GM23338 (cell line): ENCODE data around the gene KLHDC7B. TPM values are rescaled to one million over a fixed set of nuclear protein-coding genes. Genes with fewer than 3 reads are reported as not detected.

Source experiments
- ATAC-seq: fragments of 200-7000 bp; cut with Tn5 transposase; 3 replicates; pipeline ENCODE4 v1.9.1; 2020
- DNase-seq: peaks from one replicate; pipeline ENCODE4 v3.0.0-alpha.2; 2015; ENCODE audit warnings: low spot score
- H2AFZ ChIP-seq: fragments of 200-600 bp; sonication (generic); 2 replicates; pipeline ENCODE4 v1.8.0; 2016; ENCODE audit warnings: antibody characterized with exemption, mild to moderate bottlenecking, moderate library complexity
- H3F3A ChIP-seq: fragments of 200-600 bp; sonication (generic); replicated peaks from 2 replicates; pipeline ENCODE4 v1.8.0; 2017; ENCODE audit warnings: antibody characterized with exemption, mixed run types, low read depth
- H3K27ac ChIP-seq: fragments of 200-600 bp; sonication (generic); 2 replicates; pipeline ENCODE4 v1.6.1; 2016; ENCODE audit warnings: low read depth
- H3K27me3 ChIP-seq: fragments of 200-600 bp; sonication (generic); 2 replicates; pipeline ENCODE4 v1.8.0; 2016; ENCODE audit warnings: mild to moderate bottlenecking, mixed run types, moderate library complexity; ENCODE audit not compliant: insufficient read depth
- H3K36me3 ChIP-seq: fragments of 200-600 bp; sonication (generic); 2 replicates; pipeline ENCODE4 v1.8.0; 2016; ENCODE audit warnings: mild to moderate bottlenecking; ENCODE audit not compliant: insufficient read depth
- H3K4me1 ChIP-seq: fragments of 200-600 bp; sonication (generic); 2 replicates; pipeline ENCODE4 v1.8.0; 2016; ENCODE audit warnings: mild to moderate bottlenecking, moderate library complexity; ENCODE audit not compliant: insufficient read depth
- H3K4me2 ChIP-seq: fragments of 200-600 bp; sonication (generic); 2 replicates; pipeline ENCODE4 v1.7.1; 2017; ENCODE audit warnings: mixed run types
- H3K4me3 ChIP-seq: fragments of 200-600 bp; sonication (generic); 2 replicates; pipeline ENCODE4 v1.6.1; 2016; ENCODE audit warnings: mixed run types
- H3K79me2 ChIP-seq: fragments of 200-600 bp; sonication (generic); replicated peaks from 2 replicates; pipeline ENCODE4 v1.8.0; 2017; ENCODE audit warnings: mild to moderate bottlenecking; ENCODE audit not compliant: insufficient read depth
- H3K9me2 ChIP-seq: fragments of 200-600 bp; sonication (generic); 2 replicates; pipeline ENCODE4 v1.8.0; 2017; ENCODE audit not compliant: insufficient read depth
- H4K20me1 ChIP-seq: fragments of 200-600 bp; sonication (generic); replicated peaks from 2 replicates; pipeline ENCODE4 v1.8.0; 2017; ENCODE audit warnings: mild to moderate bottlenecking; ENCODE audit not compliant: insufficient read depth
- H3K27ac Mint-ChIP-seq: 2 replicates; pipeline ENCODE4 v1.8.0; 2020; ENCODE audit warnings: inconsistent platforms, mild to moderate bottlenecking, moderate library complexity, mixed read lengths
- H3K27me3 Mint-ChIP-seq: 3 replicates; pipeline ENCODE4 v1.8.0; 2022; ENCODE audit warnings: low read depth, mild to moderate bottlenecking, moderate library complexity, mixed read lengths, inconsistent platforms; ENCODE audit not compliant: insufficient read depth, poor library complexity
- H3K36me3 Mint-ChIP-seq: 3 replicates; pipeline ENCODE4 v1.8.0; 2021; ENCODE audit warnings: low read depth, mild to moderate bottlenecking, inconsistent platforms, moderate library complexity, mixed read lengths
- H3K4me1 Mint-ChIP-seq: 3 replicates; pipeline ENCODE4 v1.8.0; 2020; ENCODE audit warnings: mild to moderate bottlenecking, inconsistent platforms, mixed read lengths
- H3K4me3 Mint-ChIP-seq: 3 replicates; pipeline ENCODE4 v1.8.0; 2021; ENCODE audit warnings: moderate library complexity, mild to moderate bottlenecking, inconsistent platforms, mixed read lengths
- H3K9me3 Mint-ChIP-seq: 3 replicates; pipeline ENCODE4 v1.8.0; 2020; ENCODE audit warnings: moderate library complexity, mild to moderate bottlenecking, inconsistent platforms, mixed read lengths
- CTCF ChIP-seq, 2 experiments: fragments of 200-600 bp in 1 of 2; sonication (generic) in 1 of 2; conservative IDR thresholded peaks; 2 replicates each; pipeline versions ENCODE4 v1.5.1 to v1.6.1; 2016 to 2017; ENCODE audit warnings: antibody characterized with exemption in 2 of 2, low read depth in 2 of 2, mild to moderate bottlenecking in 2 of 2, moderate library complexity in 1 of 2
- ETS1 ChIP-seq: IDR thresholded peaks from 2 replicates; pipeline ENCODE4 v1.6.1; 2016; ENCODE audit warnings: antibody characterized with exemption
- EZH2phosphoT487 ChIP-seq: fragments of 200-600 bp; sonication (generic); IDR thresholded peaks from one replicate; pipeline ENCODE4 v1.8.1; 2018; ENCODE audit warnings: antibody characterized with exemption; ENCODE audit not compliant: unreplicated experiment
- JUNB ChIP-seq: IDR thresholded peaks from one replicate; pipeline ENCODE4 v1.6.1; 2016; ENCODE audit warnings: antibody characterized with exemption; ENCODE audit not compliant: unreplicated experiment
- POLR2AphosphoS5 ChIP-seq: IDR thresholded peaks from 2 replicates; pipeline ENCODE4 v1.6.1; 2016; ENCODE audit warnings: antibody characterized with exemption, low read depth
- STAT1 ChIP-seq: IDR thresholded peaks from one replicate; pipeline ENCODE4 v1.6.1; 2016; ENCODE audit warnings: antibody characterized with exemption; ENCODE audit not compliant: unreplicated experiment
- ZNF331 ChIP-seq: fragments of 250-450 bp; sonication (Bioruptor Pico); IDR thresholded peaks from 2 replicates; pipeline ENCODE4 v1.5.0; 2020; ENCODE audit warnings: low read depth, mild to moderate bottlenecking, moderate library complexity
- ZNF462 ChIP-seq: fragments of 250-450 bp; sonication (Bioruptor Pico); IDR thresholded peaks from 2 replicates; pipeline ENCODE4 v1.5.0; 2020; ENCODE audit warnings: mild to moderate bottlenecking, moderate library complexity
- polyA plus RNA-seq: library from polyadenylated mRNA; unstranded; fragments of >200 nt; fragmentation: Nextera tagmentation; extraction: Ambion mirVana; gene quantifications from 2 replicates; pipeline ENCODE4 v1.2.1, GENCODE V29; 2016
- total RNA-seq: library from RNA; depleted of rRNA; stranded (reverse); fragments of >200 nt; shearing (Covaris generic); gene quantifications from 2 replicates; pipeline ENCODE4 v1.2.3, GENCODE V29; 2014

The KLHDC7B gene
- total and polyA plus RNA-seq, 2 experiments from 2014 or later: not detected

DNA sequence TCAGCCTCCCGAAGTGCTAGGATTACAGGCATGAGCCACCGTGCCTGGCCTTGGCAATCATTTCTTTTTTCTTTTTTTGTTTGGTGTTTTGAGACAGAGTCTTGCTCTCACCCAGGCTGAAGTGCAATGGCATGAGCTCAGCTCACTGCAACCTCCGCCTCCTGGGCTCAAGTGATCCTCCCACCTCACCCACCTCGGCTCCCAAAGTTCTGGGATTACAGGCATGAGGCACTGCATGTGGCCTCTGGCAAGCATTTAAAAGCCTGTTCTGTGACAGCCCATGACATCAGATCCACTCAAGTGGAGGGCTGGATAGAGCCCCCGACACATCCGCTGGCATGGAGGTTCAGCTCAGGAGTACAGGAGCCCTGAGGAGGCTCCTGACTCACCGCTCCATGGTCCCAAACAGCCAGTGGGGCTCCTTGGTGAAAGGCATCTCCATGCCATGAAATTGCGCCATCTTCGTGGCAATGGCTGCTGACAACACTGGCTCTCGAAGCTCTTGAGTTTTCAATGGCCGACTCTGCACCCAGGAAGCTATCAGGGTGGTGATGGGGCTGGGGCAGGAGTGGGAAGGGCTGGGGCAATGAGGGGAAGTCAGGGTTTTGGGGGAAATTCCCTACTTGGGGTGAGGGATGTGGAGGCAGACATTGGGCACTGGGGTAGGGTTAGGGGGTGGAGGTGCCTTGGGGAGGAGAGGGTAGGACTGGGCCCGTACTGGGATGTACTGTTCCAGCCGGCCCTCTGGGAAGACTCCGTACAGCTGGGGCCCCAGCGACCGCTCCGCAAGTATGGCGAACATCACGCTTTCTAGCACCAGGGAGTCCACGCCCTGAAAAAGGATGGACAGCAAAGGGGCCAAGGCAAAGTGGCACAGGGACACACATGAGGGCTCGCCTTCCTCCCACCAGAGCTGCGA, 35.6 kb downstream of the KLHDC7B start:
- Mint-ChIP-seq H3K4me3 (peak overlapping the region; percentile 86), H3K4me1 (peaks cover 7% of the 10 kb centered on the region), H3K27me3 (peaks cover 9% of the 10 kb centered on the region), H3K9me3 (no peaks in the 10 kb centered on the region), H3K36me3 (peaks cover 2% of the 10 kb centered on the region; the same call in 2 of the 3 replicates), H3K27ac (no peak overlapping the region)
- H4K20me1 ChIP-seq: peaks cover 3% of the 10 kb centered on the region; the same call in 1 of the 2 replicates
- TF ChIP-seq STAT1 (no peak), JUNB (no peak), ETS1 (no peak)
- 0 out of 2 replicates have a peak, but pooled peaks cover 6% of the 10 kb centered on the region for H3K27me3 ChIP-seq
- H2AFZ ChIP-seq: no peak overlapping the region
- no peaks in the 10 kb centered on the region for H3K9me2 ChIP-seq
- ATAC-seq (no peak), DNase-seq (no peak)
- peak overlapping the region; percentile 91 for H3K4me2 ChIP-seq
- peaks cover 8% of the 10 kb centered on the region for H3K4me1 ChIP-seq
- no peaks in the 10 kb centered on the region for H3K79me2 ChIP-seq
- peak overlapping the region; percentile 78 for H3K4me3 ChIP-seq
- H3K27ac ChIP-seq: peak overlapping the region; percentile 76
- H3F3A ChIP-seq: peaks cover 12% of the 10 kb centered on the region
- H3K36me3 ChIP-seq: no peaks in the 10 kb centered on the region

DNA sequence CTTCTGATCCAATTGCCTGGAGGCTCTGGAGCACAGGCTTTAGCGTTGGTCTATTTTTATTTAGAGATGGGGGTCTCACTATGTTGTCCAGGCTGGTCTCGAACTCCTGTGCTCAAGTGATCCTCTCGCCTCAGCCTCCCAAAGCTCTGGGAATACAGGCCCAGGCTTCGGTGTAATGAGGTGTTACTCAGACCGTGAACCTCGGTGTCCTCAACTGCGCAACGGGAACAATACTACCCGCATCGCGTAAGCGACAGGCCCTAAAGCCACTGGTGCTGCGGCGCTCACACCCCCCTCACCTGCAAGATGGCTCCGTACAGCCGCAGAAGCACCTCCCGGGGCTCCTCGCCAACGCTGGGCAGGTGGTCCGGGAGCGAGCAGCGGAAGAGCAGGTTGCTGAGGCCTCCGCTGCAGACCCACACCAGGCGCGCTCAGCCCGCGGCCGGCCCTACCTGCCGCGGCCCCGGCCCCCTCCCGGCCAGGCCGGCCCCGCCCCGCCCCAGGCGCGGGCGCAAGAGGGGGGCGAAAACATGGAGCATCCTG, 36.3 kb downstream of the KLHDC7B start:
- H3K27ac ChIP-seq: peak overlapping the region; percentile 91
- H3K36me3 Mint-ChIP-seq: peaks cover 2% of the 10 kb centered on the region; the same call in 2 of the 3 replicates
- H2AFZ ChIP-seq: peak overlapping the region; percentile 90; the same call in 1 of the 2 replicates
- peaks cover 7% of the 10 kb centered on the region for H3K4me1 Mint-ChIP-seq
- peaks cover 12% of the 10 kb centered on the region for H3F3A ChIP-seq
- H3K27ac Mint-ChIP-seq: peak overlapping the region; percentile 86
- H3K36me3 ChIP-seq: no peaks in the 10 kb centered on the region
- H3K9me3 Mint-ChIP-seq: no peaks in the 10 kb centered on the region
- no peaks in the 10 kb centered on the region for H3K9me2 ChIP-seq
- H4K20me1 ChIP-seq: peaks cover 3% of the 10 kb centered on the region; the same call in 1 of the 2 replicates
- ATAC-seq: no peak; the same call in 2 of the 3 replicates
- H3K27me3 Mint-ChIP-seq: peaks cover 11% of the 10 kb centered on the region
- peak overlapping the region; percentile 78 for H3K4me3 ChIP-seq
- peaks cover 8% of the 10 kb centered on the region for H3K4me1 ChIP-seq
- H3K79me2 ChIP-seq: no peaks in the 10 kb centered on the region
- H3K4me3 Mint-ChIP-seq: peak overlapping the region; percentile 86
- 0 out of 2 replicates have a peak, but pooled peaks cover 6% of the 10 kb centered on the region for H3K27me3 ChIP-seq
- H3K4me2 ChIP-seq: peak overlapping the region; percentile 91
- DNase-seq: no peak
- TF ChIP-seq ETS1 (no peak), CTCF (conservative IDR thresholded peaks at IDR 0.05; ENCODE audit: low read depth in 2 of 2) (no peak), ZNF462 (CRISPR knock-in tag) (no peak), ZNF331 (CRISPR knock-in tag) (no peak), EZH2phosphoT487 (no peak), STAT1 (no peak), JUNB (no peak), POLR2AphosphoS5 (no peak)
